OCI-LY1 (cell line): ENCODE measurements around the gene ZNF723.

ENCODE experiments used
- H2AFZ ChIP-seq: fragments of 200-600 bp; sonication (generic), shearing (Covaris generic); 2 replicates; pipeline ENCODE4 v1.6.0; 2014; ENCODE audit warnings: antibody characterized with exemption, mild to moderate bottlenecking, low read length
- H3F3A ChIP-seq: fragments of 200-600 bp; sonication (generic), shearing (Covaris generic); 2 replicates; pipeline ENCODE4 v1.6.0; 2014; ENCODE audit warnings: mild to moderate bottlenecking, antibody characterized with exemption, low read length, moderate library complexity; ENCODE audit not compliant: insufficient read depth
- H3K27ac ChIP-seq: fragments of 200-600 bp; sonication (generic); 2 replicates; pipeline ENCODE4 v1.5.1; 2014; ENCODE audit warnings: low read length, mixed run types, mild to moderate bottlenecking, low read depth; ENCODE audit not compliant: poor library complexity, severe bottlenecking
- H3K27me3 ChIP-seq: fragments of 200-600 bp; sonication (generic); 2 replicates; pipeline ENCODE4 v1.6.0; 2014; ENCODE audit warnings: antibody characterized with exemption, mild to moderate bottlenecking, low read length, moderate library complexity; ENCODE audit not compliant: insufficient read depth
- H3K36me3 ChIP-seq: fragments of 200-600 bp; sonication (generic); 2 replicates; pipeline ENCODE4 v1.6.1; 2014; ENCODE audit warnings: mild to moderate bottlenecking, antibody characterized with exemption, low read length, moderate library complexity, mixed read lengths; ENCODE audit not compliant: insufficient read depth
- H3K4me1 ChIP-seq: fragments of 200-600 bp; sonication (generic); 2 replicates; pipeline ENCODE4 v1.5.1; 2014; ENCODE audit warnings: mild to moderate bottlenecking, low read length, moderate library complexity; ENCODE audit not compliant: insufficient read depth, severe bottlenecking
- H3K4me2 ChIP-seq: fragments of 200-600 bp; sonication (generic), shearing (Covaris generic); 2 replicates; pipeline ENCODE4 v1.6.1; 2014; ENCODE audit warnings: low read length
- H3K4me3 ChIP-seq: fragments of 200-600 bp; sonication (generic); 2 replicates; pipeline ENCODE4 v1.5.1; 2014; ENCODE audit warnings: low read length, low read depth, mild to moderate bottlenecking, mixed read lengths; ENCODE audit not compliant: poor library complexity, severe bottlenecking
- H3K79me2 ChIP-seq: fragments of 200-600 bp; shearing (Covaris generic); 2 replicates; pipeline ENCODE4 v1.6.1; 2016; ENCODE audit warnings: mixed run types, low read length, mixed read lengths; ENCODE audit not compliant: insufficient read depth
- H3K9ac ChIP-seq: fragments of 200-600 bp; sonication (generic), shearing (Covaris generic); 2 replicates; pipeline ENCODE4 v1.6.1; 2014; ENCODE audit warnings: mild to moderate bottlenecking, low read length, mixed read lengths
- H3K9me2 ChIP-seq: fragments of 200-600 bp; sonication (generic), shearing (Covaris generic); 2 replicates; pipeline ENCODE4 v1.6.1; 2014; ENCODE audit warnings: low read depth, mild to moderate bottlenecking, low read length, mixed read lengths
- H3K9me3 ChIP-seq: fragments of 200-600 bp; shearing (Covaris generic); 2 replicates; pipeline ENCODE4 v1.6.1; 2014; ENCODE audit warnings: low read length, mixed read lengths
- H4K20me1 ChIP-seq: fragments of 200-600 bp; sonication (generic), shearing (Covaris generic); 2 replicates; pipeline ENCODE4 v1.6.0; 2016; ENCODE audit warnings: mild to moderate bottlenecking, low read length; ENCODE audit not compliant: insufficient read depth
- EZH2 ChIP-seq: fragments of 200-600 bp; sonication (generic), shearing (Covaris generic); IDR thresholded peaks from 2 replicates; pipeline ENCODE4 v1.8.0; 2017; ENCODE audit warnings: borderline replicate concordance, mixed run types, mild to moderate bottlenecking, antibody characterized with exemption, low read length, moderate library complexity, mixed read lengths
- TF ChIP-seq, protein P1 (sequence below): fragments of 200-600 bp; sonication (generic), shearing (Covaris generic); IDR thresholded peaks from 2 replicates; pipeline ENCODE4 v1.5.1; 2017; ENCODE audit warnings: mild to moderate bottlenecking, antibody characterized with exemption, low read length, moderate library complexity, mixed read lengths

ZNF723 gene

DNA sequence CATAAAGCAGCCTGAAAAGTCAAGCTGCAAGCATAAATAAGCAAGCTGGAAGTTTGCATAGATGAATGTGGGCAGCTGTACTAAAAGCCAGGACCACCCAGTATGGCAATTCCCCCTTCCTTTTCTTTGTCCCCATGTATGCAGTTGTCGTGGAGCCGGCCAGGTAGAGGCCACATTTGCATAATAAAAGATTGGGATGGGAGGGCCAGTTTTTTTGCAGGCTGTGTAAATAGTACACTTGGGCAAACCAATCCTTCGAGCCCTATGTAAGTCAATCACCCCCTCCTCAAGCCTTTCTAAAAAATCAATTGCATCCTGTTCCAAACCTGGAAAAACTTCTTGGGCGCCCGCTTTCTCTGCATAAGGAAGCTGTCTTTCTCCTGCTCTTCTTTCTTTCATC, 35.1 kb upstream of the ZNF723 start:
- no peaks in the 10 kb centered on the region for H3K79me2 ChIP-seq

DNA sequence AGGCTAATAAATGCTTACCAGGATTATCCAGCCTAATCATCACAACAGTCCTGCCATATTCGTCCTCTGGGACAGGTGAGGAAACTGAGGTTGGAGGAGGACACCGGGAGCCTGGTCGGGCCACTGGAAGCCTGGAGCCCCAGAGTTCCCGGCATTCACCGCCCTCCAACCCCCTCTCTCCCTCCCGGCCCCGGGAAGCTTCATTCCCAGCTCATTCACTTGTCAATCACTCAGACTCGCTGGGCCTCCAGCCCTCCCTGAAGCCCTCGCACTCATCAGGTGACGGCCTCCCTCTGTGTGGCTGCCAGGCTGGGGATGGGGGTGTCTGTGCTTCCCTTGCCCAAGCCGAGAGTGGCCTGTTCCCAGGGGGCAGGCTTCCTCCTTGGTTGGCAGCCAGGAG, 25.7 kb upstream of the ZNF723 start:
- Histone ChIP-seq H3K79me2 (no peaks in the 10 kb centered on the region), H3F3A (no peaks in the 10 kb centered on the region), H3K27ac (no peak overlapping the region), H3K4me2 (no peak overlapping the region), H3K4me3 (no peak overlapping the region), H3K9ac (no peak overlapping the region), H3K36me3 (no peaks in the 10 kb centered on the region), H3K9me2 (no peaks in the 10 kb centered on the region), H3K9me3 (no peaks in the 10 kb centered on the region), H3K27me3 (no peaks in the 10 kb centered on the region), H3K4me1 (no peaks in the 10 kb centered on the region), H4K20me1 (no peaks in the 10 kb centered on the region), H2AFZ (no peak overlapping the region)
- TF ChIP-seq EZH2: no peak
- TF ChIP-seq, protein P1, sequence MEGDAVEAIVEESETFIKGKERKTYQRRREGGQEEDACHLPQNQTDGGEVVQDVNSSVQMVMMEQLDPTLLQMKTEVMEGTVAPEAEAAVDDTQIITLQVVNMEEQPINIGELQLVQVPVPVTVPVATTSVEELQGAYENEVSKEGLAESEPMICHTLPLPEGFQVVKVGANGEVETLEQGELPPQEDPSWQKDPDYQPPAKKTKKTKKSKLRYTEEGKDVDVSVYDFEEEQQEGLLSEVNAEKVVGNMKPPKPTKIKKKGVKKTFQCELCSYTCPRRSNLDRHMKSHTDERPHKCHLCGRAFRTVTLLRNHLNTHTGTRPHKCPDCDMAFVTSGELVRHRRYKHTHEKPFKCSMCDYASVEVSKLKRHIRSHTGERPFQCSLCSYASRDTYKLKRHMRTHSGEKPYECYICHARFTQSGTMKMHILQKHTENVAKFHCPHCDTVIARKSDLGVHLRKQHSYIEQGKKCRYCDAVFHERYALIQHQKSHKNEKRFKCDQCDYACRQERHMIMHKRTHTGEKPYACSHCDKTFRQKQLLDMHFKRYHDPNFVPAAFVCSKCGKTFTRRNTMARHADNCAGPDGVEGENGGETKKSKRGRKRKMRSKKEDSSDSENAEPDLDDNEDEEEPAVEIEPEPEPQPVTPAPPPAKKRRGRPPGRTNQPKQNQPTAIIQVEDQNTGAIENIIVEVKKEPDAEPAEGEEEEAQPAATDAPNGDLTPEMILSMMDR: no peak

More for the DNA sequence above, 35.1 kb upstream of the ZNF723 start:
- Histone ChIP-seq H4K20me1 (no peaks in the 10 kb centered on the region), H3K27ac (no peak overlapping the region), H3F3A (no peaks in the 10 kb centered on the region), H3K4me2 (no peak overlapping the region), H3K9me3 (no peaks in the 10 kb centered on the region), H3K36me3 (no peaks in the 10 kb centered on the region), H2AFZ (no peak overlapping the region), H3K4me1 (no peaks in the 10 kb centered on the region), H3K9ac (no peak overlapping the region), H3K4me3 (no peak overlapping the region), H3K9me2 (no peaks in the 10 kb centered on the region), H3K27me3 (no peaks in the 10 kb centered on the region)
- TF ChIP-seq, protein P1: no peak
- no peak for TF ChIP-seq EZH2

DNA sequence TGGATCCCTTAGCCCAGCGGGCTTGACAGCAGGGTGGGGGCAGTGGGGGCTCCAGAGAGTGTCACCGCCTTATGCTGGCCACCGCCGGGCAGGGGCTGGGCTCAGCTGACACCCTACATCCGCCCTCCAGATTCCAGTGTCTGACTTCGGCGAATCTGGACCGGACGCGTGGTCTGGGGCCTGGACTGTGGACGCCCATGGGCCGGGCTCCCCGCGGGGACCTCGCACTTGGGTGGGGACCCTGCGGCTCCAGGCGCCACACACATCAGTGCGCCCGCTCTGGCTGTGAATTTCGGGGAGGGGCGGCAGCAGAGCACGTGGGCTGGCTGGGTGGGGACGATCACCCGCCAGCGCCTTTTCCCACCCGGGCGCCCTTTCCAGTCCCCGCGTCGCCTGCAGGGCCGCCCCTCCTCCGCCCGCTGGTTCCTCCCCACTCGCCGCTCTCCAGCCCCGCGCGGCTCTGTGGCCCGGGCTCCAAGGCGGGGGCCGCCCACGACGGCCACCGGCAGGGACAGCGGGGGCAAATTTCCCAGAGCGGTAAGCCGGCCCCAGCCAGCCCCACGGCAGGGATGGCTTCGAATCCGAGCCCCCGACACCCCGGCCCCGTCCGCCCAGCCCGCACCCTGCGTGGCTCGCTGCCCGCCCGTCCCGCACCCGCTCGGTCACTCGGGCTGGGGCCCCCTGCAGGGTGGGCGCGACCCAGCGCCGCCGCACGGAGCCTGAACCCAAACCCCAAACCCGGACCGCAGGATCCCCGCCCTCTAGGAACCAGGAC, 24.8 kb upstream of the ZNF723 start:
- no peak overlapping the region for H2AFZ ChIP-seq
- H3K9ac ChIP-seq: no peak overlapping the region
- no peaks in the 10 kb centered on the region for H3K36me3 ChIP-seq
- H3K9me2 ChIP-seq: no peaks in the 10 kb centered on the region
- no peaks in the 10 kb centered on the region for H3K79me2 ChIP-seq
- no peaks in the 10 kb centered on the region for H3K27me3 ChIP-seq
- H4K20me1 ChIP-seq: no peaks in the 10 kb centered on the region
- H3F3A ChIP-seq: no peaks in the 10 kb centered on the region
- H3K4me2 ChIP-seq: no peak overlapping the region
- TF ChIP-seq EZH2: no peak
- TF ChIP-seq, protein P1: no peak
- H3K9me3 ChIP-seq: no peaks in the 10 kb centered on the region
- H3K27ac ChIP-seq: no peak overlapping the region
- H3K4me1 ChIP-seq: no peaks in the 10 kb centered on the region
- no peak overlapping the region for H3K4me3 ChIP-seq
